K562 (cell line): ENCODE measurements around the gene KLHL15. TPM values are rescaled to one million over a fixed set of nuclear protein-coding genes. Genes with fewer than 3 reads are reported as not detected.

Experiments used
- ARID1B ChIP-seq: fragments of 450-650 bp; IDR thresholded peaks from 2 replicates; pipeline ENCODE4 v1.6.1; 2016; ENCODE audit warnings: antibody characterized with exemption, mild to moderate bottlenecking, inconsistent platforms
- ATF4 ChIP-seq: fragments of 450-650 bp; formaldehyde crosslinking; IDR thresholded peaks from 2 replicates; pipeline ENCODE4 v1.4.0; 2022; ENCODE audit warnings: mild to moderate bottlenecking, moderate library complexity
- CHD2 ChIP-seq: IDR thresholded peaks from 2 replicates; pipeline ENCODE4 v1.6.1; 2011; ENCODE audit warnings: low read depth, low read length
- DDX20 ChIP-seq: fragments of 450-650 bp; IDR thresholded peaks from 2 replicates; pipeline ENCODE4 v1.6.1; 2016; ENCODE audit warnings: missing genetic modification characterization, low read depth, mild to moderate bottlenecking, missing compliant biosample characterization, moderate library complexity
- ESRRB ChIP-seq: fragments of 250-450 bp; sonication (Bioruptor Pico); IDR thresholded peaks from 2 replicates; pipeline ENCODE4 v1.5.0; 2020; ENCODE audit warnings: mild to moderate bottlenecking, moderate library complexity, borderline replicate concordance
- GTF2E2 ChIP-seq: fragments of 200-800 bp; sonication (Bioruptor generic); IDR thresholded peaks from 2 replicates; pipeline ENCODE4 v1.6.1; 2016; ENCODE audit warnings: missing genetic modification characterization, missing compliant biosample characterization
- MYNN ChIP-seq, 2 experiments: sonication (generic); formaldehyde crosslinking in 1 of 2; IDR thresholded peaks; 2 replicates each; pipeline versions ENCODE4 v1.5.0 to v1.6.1; 2016 to 2020; ENCODE audit warnings: antibody characterized with exemption in 1 of 2, missing genetic modification reagents in 1 of 2
- NFRKB ChIP-seq: fragments of 450-650 bp; IDR thresholded peaks from 2 replicates; pipeline ENCODE4 v1.6.1; 2016; ENCODE audit warnings: low read depth
- PHB ChIP-seq: fragments of 250-450 bp; sonication (Bioruptor Pico); IDR thresholded peaks from 2 replicates; pipeline ENCODE4 v1.5.0; 2021
- RBM22 ChIP-seq: fragments of 200-400 bp; formaldehyde crosslinking; IDR thresholded peaks from 2 replicates; pipeline ENCODE4 v1.6.1; 2018; ENCODE audit warnings: low read length, low read depth; ENCODE audit not compliant: poor library complexity, severe bottlenecking
- RHOXF2B ChIP-seq: fragments of 250-450 bp; sonication (Bioruptor Pico); conservative IDR thresholded peaks from 2 replicates; pipeline ENCODE4 v1.5.1; 2021
- SMARCE1 ChIP-seq: fragments of 450-650 bp; IDR thresholded peaks from 2 replicates; pipeline ENCODE4 v1.7.1; 2016; ENCODE audit warnings: mild to moderate bottlenecking
- SRF ChIP-seq, 2 experiments: fragments of 250-450, 450-650 bp in 1 of 2; sonication (Bioruptor Pico) in 1 of 2; sonication (generic) in 1 of 2; formaldehyde crosslinking; IDR thresholded peaks; 2 replicates each; pipeline versions ENCODE4 v1.5.0 to v1.5.1; 2020 to 2022; ENCODE audit warnings: mild to moderate bottlenecking in 1 of 2, missing genetic modification reagents in 1 of 2
- ZBTB17 ChIP-seq: fragments of 450-650 bp; formaldehyde crosslinking; IDR thresholded peaks from 2 replicates; pipeline ENCODE4 v1.4.0; 2020; ENCODE audit warnings: mild to moderate bottlenecking
- ZBTB2 ChIP-seq: fragments of 450-650 bp; IDR thresholded peaks from 2 replicates; pipeline ENCODE4 v1.6.1; 2016; ENCODE audit warnings: antibody characterized with exemption
- ZFPM2 ChIP-seq: fragments of 250-450 bp; sonication (Bioruptor Pico); IDR thresholded peaks from 2 replicates; pipeline ENCODE4 v1.5.1; 2022; ENCODE audit warnings: mild to moderate bottlenecking
- ZNF146 ChIP-seq: IDR thresholded peaks from one replicate; pipeline ENCODE4 v1.6.1; 2018; ENCODE audit warnings: missing compliant biosample characterization; ENCODE audit not compliant: unreplicated experiment
- ZNF444 ChIP-seq: fragments of 250-450 bp; sonication (Bioruptor Pico); IDR thresholded peaks from 2 replicates; pipeline ENCODE4 v1.4.0; 2020; ENCODE audit warnings: mild to moderate bottlenecking, moderate library complexity
- ZNF589 ChIP-seq: fragments of 200-800 bp; sonication (Bioruptor generic); IDR thresholded peaks from 2 replicates; pipeline ENCODE4 v1.6.1; 2016; ENCODE audit warnings: low read depth, missing genetic modification characterization, missing compliant biosample characterization
- ZNF76 ChIP-seq: fragments of 250-450 bp; sonication (Bioruptor Pico); IDR thresholded peaks from 2 replicates; pipeline ENCODE4 v1.4.0; 2020; ENCODE audit warnings: mild to moderate bottlenecking, moderate library complexity, borderline replicate concordance
- ZNF77 ChIP-seq: fragments of 250-450 bp; sonication (Bioruptor Pico); IDR thresholded peaks from 2 replicates; pipeline ENCODE4 v1.5.0; 2020
- polyA plus RNA-seq, 8 experiments: library from polyadenylated mRNA; depleted of rRNA in 4 of 8; stranded (reverse) in 5 of 8; unstranded in 3 of 8; fragments of >200 nt; fragmentation: Nextera tagmentation in 2 of 8; fragmentation: Illumina TruSeq in 1 of 8; extraction: Ambion mirVana in 2 of 8; extraction: Trizol in 1 of 8; gene quantifications; 2 replicates each; pipeline versions ENCODE4 v1.2.1 to v1.2.3, GENCODE V29; 2011 to 2014; ENCODE audit warnings: inconsistent platforms in 1 of 8, missing spikeins in 1 of 8
- total RNA-seq, 7 experiments: library from RNA; depleted of rRNA in 6 of 7; stranded (reverse); fragments of >200 nt in 6 of 7; fragmentation: Illumina TruSeq in 2 of 7; extraction: Trizol in 2 of 7; gene quantifications; 2 replicates each; pipeline versions ENCODE4 v1.2.1 to v1.2.3, GENCODE V29; 2011 to 2021; ENCODE audit warnings: low replicate concordance in 1 of 7
- TF ChIP-seq, protein P1 (sequence below): fragments of 250-450 bp; sonication (Bioruptor Pico); IDR thresholded peaks from 2 replicates; pipeline ENCODE4 v1.8.0; 2021; ENCODE audit warnings: moderate library complexity, mild to moderate bottlenecking, inconsistent platforms
- TF ChIP-seq, protein P2 (sequence below): sonication (generic); formaldehyde crosslinking; IDR thresholded peaks from 2 replicates; pipeline ENCODE4 v1.8.0; 2023; ENCODE audit warnings: mild to moderate bottlenecking, missing genetic modification reagents

The KLHL15 gene
- total and polyA plus RNA-seq, 9 of the 15 experiments (the other 6 are each of a cell fraction or from before 2014, with no cell fraction given): 3.0 to 12.4 (median 7.6) TPM

DNA sequence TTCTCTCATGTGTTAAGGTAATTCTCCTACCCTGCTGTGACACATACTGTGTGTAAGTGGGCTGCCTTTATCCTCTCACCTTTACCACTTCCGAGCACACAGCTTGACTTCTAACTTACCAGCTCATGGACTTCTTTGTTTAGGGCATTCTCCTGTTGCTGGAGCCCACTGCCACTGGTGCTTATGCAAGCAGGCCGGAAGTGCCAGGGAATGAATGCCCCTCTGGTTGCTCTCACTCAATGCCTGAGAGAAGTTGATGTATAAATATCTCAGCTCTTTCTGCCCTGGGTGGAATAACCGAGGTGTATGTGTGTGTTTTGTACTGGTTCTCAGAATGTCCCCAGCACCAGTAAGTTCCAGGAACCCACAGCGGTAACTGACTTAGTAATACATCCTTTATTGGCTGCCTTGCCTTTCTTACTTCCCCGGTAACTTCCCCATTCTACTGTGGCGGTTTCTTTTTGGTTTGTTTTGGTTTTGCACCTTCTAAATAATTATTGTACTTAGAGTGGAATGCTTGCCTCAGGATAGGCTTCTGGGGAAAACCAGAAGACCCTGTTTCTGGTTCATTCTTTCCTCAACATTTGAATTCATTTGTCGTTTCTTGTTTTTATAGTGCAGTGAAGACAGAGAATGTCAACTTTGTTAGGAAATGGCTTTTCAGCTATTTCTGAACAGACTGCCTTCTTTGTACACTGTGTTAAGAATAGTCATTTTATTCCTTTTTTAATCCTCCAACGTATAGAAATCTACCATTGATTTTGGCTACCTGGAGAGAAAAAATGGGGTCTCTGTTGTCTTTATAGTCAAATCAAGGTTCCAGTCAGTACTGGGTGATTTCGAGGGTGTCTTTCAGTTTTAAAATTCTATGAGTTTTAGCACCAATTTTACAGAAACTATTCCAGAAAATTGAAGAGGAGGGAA lies 73.7 kb downstream of the KLHL15 start (continued):
- no peak for TF ChIP-seq MYNN (IDR thresholded peaks at IDR 0.05)
- no peak for TF ChIP-seq MYNN (CRISPR knock-in tag; IDR thresholded peaks at IDR 0.05)
- TF ChIP-seq DDX20: no peak
- TF ChIP-seq ZNF76 (CRISPR knock-in tag): no peak
- TF ChIP-seq ZNF444 (CRISPR knock-in tag): no peak
- no peak for TF ChIP-seq CHD2
- TF ChIP-seq, protein P1, sequence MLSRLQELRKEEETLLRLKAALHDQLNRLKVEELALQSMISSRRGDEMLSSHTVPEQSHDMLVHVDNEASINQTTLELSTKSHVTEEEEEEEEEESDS (CRISPR knock-in tag): no peak
- no peak for TF ChIP-seq PHB (CRISPR knock-in tag)
- TF ChIP-seq RBM22: no peak
- TF ChIP-seq ZBTB2: peak; percentile 69; the same call in 1 of the 2 replicates
- 0 out of 2 replicates have a peak, but pooled peaks have one; percentile 42 for TF ChIP-seq ZNF589 (CRISPR knock-in tag)
- TF ChIP-seq ZBTB17 (CRISPR knock-in tag): no peak
- no peak for TF ChIP-seq GTF2E2 (tag)
- no peak for TF ChIP-seq ATF4
- TF ChIP-seq ZNF77 (CRISPR knock-in tag): no peak
- TF ChIP-seq SRF (CRISPR knock-in tag; IDR thresholded peaks at IDR 0.05): no peak
- TF ChIP-seq, protein P2, sequence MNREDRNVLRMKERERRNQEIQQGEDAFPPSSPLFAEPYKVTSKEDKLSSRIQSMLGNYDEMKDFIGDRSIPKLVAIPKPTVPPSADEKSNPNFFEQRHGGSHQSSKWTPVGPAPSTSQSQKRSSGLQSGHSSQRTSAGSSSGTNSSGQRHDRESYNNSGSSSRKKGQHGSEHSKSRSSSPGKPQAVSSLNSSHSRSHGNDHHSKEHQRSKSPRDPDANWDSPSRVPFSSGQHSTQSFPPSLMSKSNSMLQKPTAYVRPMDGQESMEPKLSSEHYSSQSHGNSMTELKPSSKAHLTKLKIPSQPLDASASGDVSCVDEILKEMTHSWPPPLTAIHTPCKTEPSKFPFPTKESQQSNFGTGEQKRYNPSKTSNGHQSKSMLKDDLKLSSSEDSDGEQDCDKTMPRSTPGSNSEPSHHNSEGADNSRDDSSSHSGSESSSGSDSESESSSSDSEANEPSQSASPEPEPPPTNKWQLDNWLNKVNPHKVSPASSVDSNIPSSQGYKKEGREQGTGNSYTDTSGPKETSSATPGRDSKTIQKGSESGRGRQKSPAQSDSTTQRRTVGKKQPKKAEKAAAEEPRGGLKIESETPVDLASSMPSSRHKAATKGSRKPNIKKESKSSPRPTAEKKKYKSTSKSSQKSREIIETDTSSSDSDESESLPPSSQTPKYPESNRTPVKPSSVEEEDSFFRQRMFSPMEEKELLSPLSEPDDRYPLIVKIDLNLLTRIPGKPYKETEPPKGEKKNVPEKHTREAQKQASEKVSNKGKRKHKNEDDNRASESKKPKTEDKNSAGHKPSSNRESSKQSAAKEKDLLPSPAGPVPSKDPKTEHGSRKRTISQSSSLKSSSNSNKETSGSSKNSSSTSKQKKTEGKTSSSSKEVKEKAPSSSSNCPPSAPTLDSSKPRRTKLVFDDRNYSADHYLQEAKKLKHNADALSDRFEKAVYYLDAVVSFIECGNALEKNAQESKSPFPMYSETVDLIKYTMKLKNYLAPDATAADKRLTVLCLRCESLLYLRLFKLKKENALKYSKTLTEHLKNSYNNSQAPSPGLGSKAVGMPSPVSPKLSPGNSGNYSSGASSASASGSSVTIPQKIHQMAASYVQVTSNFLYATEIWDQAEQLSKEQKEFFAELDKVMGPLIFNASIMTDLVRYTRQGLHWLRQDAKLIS (CRISPR knock-in tag): peak; percentile 22; the same call in 1 of the 2 replicates
- TF ChIP-seq RHOXF2B: no peak
- TF ChIP-seq ZNF146: no peak
- peak; percentile 32; the same call in 1 of the 2 replicates for TF ChIP-seq ARID1B
- peak; percentile 51; the same call in 1 of the 2 replicates for TF ChIP-seq SMARCE1
- no peak for TF ChIP-seq ZFPM2 (CRISPR knock-in tag)
- no peak for TF ChIP-seq ESRRB (CRISPR knock-in tag)
- 0 out of 2 replicates have a peak, but pooled peaks have one; percentile 69 for TF ChIP-seq NFRKB
